ENCODE measurements around the gene KLF13. TPM values are rescaled to one million over a fixed set of nuclear protein-coding genes. Genes with fewer than 3 reads are reported as not detected.

KLF13 gene
- total RNA-seq, 2 donors from 2014 or later, result 101 to 119 TPM

DNA sequence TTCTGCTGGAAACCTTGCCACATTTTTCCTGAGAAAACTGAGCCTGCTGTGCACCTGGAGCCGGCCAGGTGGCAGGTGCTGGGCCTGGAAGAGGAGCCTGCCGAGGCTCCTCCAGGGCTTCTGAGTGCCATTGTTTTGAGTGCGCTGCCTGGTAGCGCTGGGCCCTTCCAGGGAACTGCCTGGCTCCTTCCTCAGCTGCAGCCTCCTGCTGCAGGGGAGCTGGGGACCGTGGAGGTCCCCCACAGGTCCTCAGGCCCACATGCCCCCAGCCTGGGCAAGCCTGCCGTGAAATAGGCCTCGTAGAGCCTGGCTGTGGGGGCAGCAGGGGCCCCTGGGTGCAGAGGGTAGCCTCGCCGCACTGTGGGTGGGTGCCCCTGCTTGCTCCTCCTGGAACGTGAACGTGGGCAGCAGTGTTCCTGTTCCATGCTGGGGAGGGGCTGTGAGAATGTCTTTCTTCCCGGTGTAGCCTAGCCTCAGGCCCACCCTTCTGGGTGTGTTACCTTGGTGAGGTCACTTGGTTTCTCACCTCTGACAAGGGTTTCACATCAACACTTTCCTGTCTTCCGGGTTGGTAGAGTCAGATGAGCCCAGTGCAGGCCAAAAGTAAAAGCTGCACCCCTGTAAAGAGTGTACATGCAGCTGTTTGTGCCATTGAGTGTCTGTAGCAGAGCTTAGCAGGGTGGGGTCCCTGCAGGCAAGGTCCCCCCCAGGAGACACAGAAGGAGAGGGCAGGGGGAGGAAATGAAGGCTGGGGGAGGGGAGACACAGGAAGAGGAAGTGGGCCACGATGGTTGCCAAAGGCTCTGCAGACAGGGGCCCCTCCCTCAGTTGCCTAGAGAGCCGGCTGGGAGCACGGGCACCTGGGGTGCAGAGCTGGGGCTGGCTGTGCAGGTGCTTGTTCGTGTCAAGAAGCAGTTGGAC lies 34.5 kb downstream of the KLF13 start:
- Mint-ChIP-seq H3K27ac (peak overlapping the region; percentile 87), H3K9me3 (no peaks in the 10 kb centered on the region), H3K27me3 (no peaks in the 10 kb centered on the region), H3K4me3 (peak overlapping the region; percentile 81), H3K36me3 (ENCODE audit: low read depth) (peaks cover 38% of the 10 kb centered on the region), H3K4me1 (peaks cover 73% of the 10 kb centered on the region)
- ATAC-seq (replicated peaks), result peak; percentile 77

- Mint-ChIP-seq H3K4me3 (peak overlapping the region; percentile 81), H3K36me3 (ENCODE audit: low read depth) (peaks cover 30% of the 10 kb centered on the region), H3K27me3 (no peaks in the 10 kb centered on the region), H3K4me1 (peaks cover 72% of the 10 kb centered on the region), H3K27ac (peak overlapping the region; percentile 87), H3K9me3 (no peaks in the 10 kb centered on the region)
- no peak for ATAC-seq (replicated peaks)
Observed at GRCh38 chr15:31361764-31362515, 35.3 kb downstream of the KLF13 start.

- ATAC-seq (replicated peaks), result no peak
- Mint-ChIP-seq H3K4me1 (peaks cover 74% of the 10 kb centered on the region), H3K27ac (peak overlapping the region; percentile 87), H3K4me3 (peak overlapping the region; percentile 81), H3K27me3 (no peaks in the 10 kb centered on the region), H3K9me3 (no peaks in the 10 kb centered on the region), H3K36me3 (ENCODE audit: low read depth) (peaks cover 27% of the 10 kb centered on the region)
Observed at GRCh38 chr15:31362886-31363285, 36.3 kb downstream of the KLF13 start.

GRCh38 chr15:31364301-31365031 lies 37.8 kb downstream of the KLF13 start:
- Mint-ChIP-seq H3K9me3 (no peaks in the 10 kb centered on the region), H3K27me3 (no peaks in the 10 kb centered on the region), H3K4me1 (peaks cover 71% of the 10 kb centered on the region), H3K36me3 (ENCODE audit: low read depth) (peaks cover 19% of the 10 kb centered on the region), H3K4me3 (peak overlapping the region; percentile 81), H3K27ac (peak overlapping the region; percentile 87)
- ATAC-seq (replicated peaks), result peak; percentile 12

GRCh38 chr15:31365032-31365654 lies 38.5 kb downstream of the KLF13 start:
- peak overlapping the region; percentile 81 for H3K4me3 Mint-ChIP-seq
- ATAC-seq (replicated peaks), result no peak
- peaks cover 75% of the 10 kb centered on the region for H3K4me1 Mint-ChIP-seq
- no peaks in the 10 kb centered on the region for H3K9me3 Mint-ChIP-seq
- H3K36me3 Mint-ChIP-seq (ENCODE audit: low read depth), result peaks cover 22% of the 10 kb centered on the region
- peak overlapping the region; percentile 90 for H3K27ac Mint-ChIP-seq
- H3K27me3 Mint-ChIP-seq, result no peaks in the 10 kb centered on the region

DNA sequence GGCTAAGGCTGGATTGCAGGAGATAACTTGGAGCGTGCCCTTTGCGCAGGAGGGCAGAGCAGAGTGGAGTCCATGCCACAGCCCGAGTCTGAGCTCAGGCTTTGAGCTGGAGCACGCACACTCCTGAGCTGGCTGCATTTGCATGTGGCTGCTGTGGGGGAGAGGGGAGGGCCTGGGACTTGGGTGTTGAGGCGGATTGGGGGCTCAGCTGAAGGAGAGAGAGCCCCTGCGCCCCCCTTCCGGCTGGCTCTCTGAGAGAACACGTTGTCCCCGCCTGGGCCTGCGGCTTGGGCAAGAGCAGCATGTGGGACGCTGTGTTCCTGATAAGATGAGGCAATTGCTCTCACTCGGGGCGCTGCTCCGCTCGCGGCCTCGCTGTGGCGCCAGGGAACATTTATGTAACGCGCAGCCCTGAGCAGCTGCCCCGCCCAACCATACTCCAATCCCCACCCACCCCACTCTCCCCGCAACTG lies 39.1 kb downstream of the KLF13 start:
- H3K27me3 Mint-ChIP-seq, result no peaks in the 10 kb centered on the region
- peaks cover 79% of the 10 kb centered on the region for H3K4me1 Mint-ChIP-seq
- no peaks in the 10 kb centered on the region for H3K9me3 Mint-ChIP-seq
- peak; percentile 73 for ATAC-seq (replicated peaks)
- peak overlapping the region; percentile 81 for H3K4me3 Mint-ChIP-seq
- peaks cover 27% of the 10 kb centered on the region for H3K36me3 Mint-ChIP-seq (ENCODE audit: low read depth)
- peak overlapping the region; percentile 90 for H3K27ac Mint-ChIP-seq

GRCh38 chr15:31366169-31366734 lies 39.6 kb downstream of the KLF13 start:
- H3K36me3 Mint-ChIP-seq (ENCODE audit: low read depth), result peaks cover 32% of the 10 kb centered on the region
- ATAC-seq (replicated peaks), result no peak
- H3K4me3 Mint-ChIP-seq, result peak overlapping the region; percentile 81
- H3K27me3 Mint-ChIP-seq, result no peaks in the 10 kb centered on the region
- H3K27ac Mint-ChIP-seq, result peak overlapping the region; percentile 90
- peaks cover 82% of the 10 kb centered on the region for H3K4me1 Mint-ChIP-seq
- no peaks in the 10 kb centered on the region for H3K9me3 Mint-ChIP-seq

- H3K36me3 Mint-ChIP-seq (ENCODE audit: low read depth), result peaks cover 38% of the 10 kb centered on the region
- no peaks in the 10 kb centered on the region for H3K9me3 Mint-ChIP-seq
- H3K27me3 Mint-ChIP-seq, result no peaks in the 10 kb centered on the region
Observed at GRCh38 chr15:31367021-31367729, 40.5 kb downstream of the KLF13 start.

GRCh38 chr15:31367730-31368344 lies 41.2 kb downstream of the KLF13 start:
- Mint-ChIP-seq H3K4me1 (peaks cover 68% of the 10 kb centered on the region), H3K27ac (peak overlapping the region; percentile 90), H3K9me3 (no peaks in the 10 kb centered on the region), H3K36me3 (ENCODE audit: low read depth) (peaks cover 45% of the 10 kb centered on the region), H3K4me3 (peak overlapping the region; percentile 81), H3K27me3 (no peaks in the 10 kb centered on the region)
- peak; percentile 58 for ATAC-seq (replicated peaks)

More at GRCh38 chr15:31367021-31367729, 40.5 kb downstream of the KLF13 start:
- Mint-ChIP-seq H3K27ac (peak overlapping the region; percentile 90), H3K4me3 (peak overlapping the region; percentile 81), H3K4me1 (peaks cover 74% of the 10 kb centered on the region)
- peak; percentile 5 for ATAC-seq (replicated peaks)

GRCh38 chr15:31369727-31370126 lies 43.1 kb downstream of the KLF13 start:
- Mint-ChIP-seq H3K4me1 (peaks cover 50% of the 10 kb centered on the region), H3K27ac (peak overlapping the region; percentile 90), H3K4me3 (peak overlapping the region; percentile 55), H3K9me3 (no peaks in the 10 kb centered on the region), H3K27me3 (no peaks in the 10 kb centered on the region), H3K36me3 (ENCODE audit: low read depth) (peaks cover 53% of the 10 kb centered on the region)
- no peak for ATAC-seq (replicated peaks)

GRCh38 chr15:31371520-31372240 lies 45.0 kb downstream of the KLF13 start:
- peaks cover 69% of the 10 kb centered on the region for H3K36me3 Mint-ChIP-seq (ENCODE audit: low read depth)

DNA sequence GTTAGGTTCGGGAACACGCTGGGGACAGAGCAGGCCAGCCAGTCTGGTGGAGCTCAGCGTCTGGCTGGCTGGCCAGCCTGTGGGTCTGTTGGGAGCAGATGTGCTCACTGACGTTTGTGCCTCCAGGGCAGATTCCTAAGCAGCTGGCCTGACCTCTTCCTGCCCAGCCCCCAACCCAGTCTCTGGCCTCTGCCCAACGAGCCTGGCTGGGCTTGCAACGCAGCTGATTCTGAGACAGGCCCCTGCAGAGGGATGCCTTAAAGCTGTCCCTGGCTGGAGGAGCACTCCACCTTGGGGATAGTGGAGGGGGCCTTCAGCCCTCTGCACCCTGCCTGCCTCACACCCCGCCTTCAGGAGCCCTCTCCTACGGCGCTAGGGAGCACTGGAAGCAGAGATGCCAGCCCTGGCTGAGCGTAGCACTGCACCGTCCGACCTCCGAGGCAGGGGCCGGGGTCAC lies 46.0 kb downstream of the KLF13 start:
- ATAC-seq (replicated peaks), result no peak
- Mint-ChIP-seq H3K27ac (no peak overlapping the region), H3K27me3 (no peaks in the 10 kb centered on the region)

More at GRCh38 chr15:31371520-31372240, 45.0 kb downstream of the KLF13 start:
- Mint-ChIP-seq H3K4me3 (no peak overlapping the region), H3K27me3 (no peaks in the 10 kb centered on the region), H3K27ac (no peak overlapping the region), H3K4me1 (peaks cover 40% of the 10 kb centered on the region), H3K9me3 (no peaks in the 10 kb centered on the region)
- ATAC-seq (replicated peaks), result no peak

More for the DNA sequence above, 46.0 kb downstream of the KLF13 start:
- Mint-ChIP-seq H3K36me3 (ENCODE audit: low read depth) (peaks cover 75% of the 10 kb centered on the region), H3K4me1 (peaks cover 30% of the 10 kb centered on the region), H3K4me3 (no peak overlapping the region), H3K9me3 (no peaks in the 10 kb centered on the region)

All from activated T-helper 17 cell treated with anti-CD3 and anti-CD28 coated beads, Interleukin-2, amount 50 U/mL, for 72 hours (primary cell).